HEK293 (cell line): ENCODE results near the gene FTO.

Experiments used
- CTCF ChIA-PET: fragments of 350-600 bp; formaldehyde crosslinking; extraction: SDS; loops from one replicate; lab custom pipeline; 2021; ENCODE audit warnings: antibody characterized with exemption; lab: Yijun Ruan, JAX
- POLR2A ChIA-PET: fragments of 300-600 bp; formaldehyde crosslinking; extraction: SDS; loops from one replicate; lab custom pipeline; 2020; ENCODE audit warnings: antibody characterized with exemption, inconsistent platforms; lab: Yijun Ruan, JAX
- H3K27ac ChIP-seq: fragments of 200-500 bp; sonication (Bioruptor generic); 2 replicates; pipeline ENCODE4 v1.5.1; 2014; ENCODE audit warnings: low read depth, low read length, control low read depth, inconsistent platforms; ENCODE audit errors: extremely low read depth
- H3K36me3 ChIP-seq, 2 experiments: fragments of 200-500 bp in 1 of 2; sonication (Bioruptor generic) in 1 of 2; 1 replicate in 1 of 2; 2 replicates in 1 of 2; pipeline ENCODE4 v1.5.1; 2014 to 2017; ENCODE audit warnings: inconsistent platforms in 2 of 2, low read length in 2 of 2; ENCODE audit not compliant: control insufficient read depth in 2 of 2, insufficient read depth in 1 of 2
- H3K4me1 ChIP-seq: fragments of 200-500 bp; sonication (Bioruptor generic); 2 replicates; pipeline ENCODE4 v1.5.1; 2014; ENCODE audit warnings: mild to moderate bottlenecking, low read length, inconsistent platforms; ENCODE audit not compliant: control insufficient read depth, insufficient read depth
- H3K4me3 ChIP-seq: 2 replicates; pipeline ENCODE4 v1.5.1; 2011; ENCODE audit warnings: low read depth, mild to moderate bottlenecking, control low read depth, low read length, moderate library complexity
- H3K9me3 ChIP-seq: fragments of 200-500 bp; sonication (Bioruptor generic); 2 replicates; pipeline ENCODE4 v1.5.1; 2014; ENCODE audit warnings: low read depth, low read length, inconsistent platforms; ENCODE audit not compliant: control insufficient read depth, insufficient read depth
- SCRT1 ChIP-seq: fragments of 450-650 bp; formaldehyde crosslinking; IDR thresholded peaks from 2 replicates; pipeline ENCODE4 v1.5.1; 2016; ENCODE audit warnings: missing biosample characterization, missing genetic modification characterization, borderline replicate concordance
- SP2 ChIP-seq: fragments of 450-650 bp; formaldehyde crosslinking; IDR thresholded peaks from 2 replicates; pipeline ENCODE4 v1.5.1; 2016; ENCODE audit warnings: missing biosample characterization, missing genetic modification characterization
- ZBTB1 ChIP-seq: fragments of 450-650 bp; formaldehyde crosslinking; IDR thresholded peaks from 2 replicates; pipeline ENCODE4 v1.5.1; 2016; ENCODE audit warnings: missing biosample characterization, missing genetic modification characterization
- ZBTB7A ChIP-seq: fragments of 450-650 bp; formaldehyde crosslinking; IDR thresholded peaks from 2 replicates; pipeline ENCODE4 v1.5.1; 2016; ENCODE audit warnings: low read depth, missing biosample characterization, missing genetic modification characterization
- ZNF10 ChIP-seq: fragments of 450-650 bp; formaldehyde crosslinking; IDR thresholded peaks from 2 replicates; pipeline ENCODE4 v1.5.1; 2017; ENCODE audit warnings: missing biosample characterization, missing genetic modification characterization
- ZNF404 ChIP-seq: fragments of 450-650 bp; formaldehyde crosslinking; IDR thresholded peaks from 2 replicates; pipeline ENCODE4 v1.5.1; 2017; ENCODE audit warnings: missing biosample characterization, missing genetic modification characterization
- ZNF596 ChIP-seq: fragments of 450-650 bp; IDR thresholded peaks from 2 replicates; pipeline ENCODE4 v1.5.0; 2018; ENCODE audit warnings: missing biosample characterization, mild to moderate bottlenecking, missing genetic modification characterization, moderate library complexity
- ZNF623 ChIP-seq: fragments of 450-650 bp; formaldehyde crosslinking; IDR thresholded peaks from 2 replicates; pipeline ENCODE4 v1.5.1; 2016; ENCODE audit warnings: missing biosample characterization, missing genetic modification characterization
- ZNF776 ChIP-seq: fragments of 450-650 bp; formaldehyde crosslinking; IDR thresholded peaks from 2 replicates; pipeline ENCODE4 v1.5.0; 2017; ENCODE audit warnings: missing biosample characterization, missing genetic modification characterization, borderline replicate concordance
- ZNF791 ChIP-seq: fragments of 450-650 bp; formaldehyde crosslinking; IDR thresholded peaks from 2 replicates; pipeline ENCODE4 v1.5.1; 2016; ENCODE audit warnings: missing biosample characterization, missing genetic modification characterization
- TF ChIP-seq, protein P1 (sequence below): fragments of 450-650 bp; formaldehyde crosslinking; IDR thresholded peaks from 2 replicates; pipeline ENCODE4 v1.5.1; 2017; ENCODE audit warnings: missing biosample characterization, missing genetic modification characterization
- TF ChIP-seq, protein P2 (sequence below): fragments of 450-650 bp; formaldehyde crosslinking; IDR thresholded peaks from 2 replicates; pipeline ENCODE4 v1.5.1; 2016; ENCODE audit warnings: missing biosample characterization, missing genetic modification characterization
- TF ChIP-seq, protein P3 (sequence below): fragments of 450-650 bp; formaldehyde crosslinking; IDR thresholded peaks from 2 replicates; pipeline ENCODE4 v1.5.1; 2016; ENCODE audit warnings: missing biosample characterization, missing genetic modification characterization
- TF ChIP-seq, protein P4 (sequence below): fragments of 450-650 bp; formaldehyde crosslinking; IDR thresholded peaks from 2 replicates; pipeline ENCODE4 v1.5.1; 2016; ENCODE audit warnings: missing biosample characterization, missing genetic modification characterization

FTO gene

DNA sequence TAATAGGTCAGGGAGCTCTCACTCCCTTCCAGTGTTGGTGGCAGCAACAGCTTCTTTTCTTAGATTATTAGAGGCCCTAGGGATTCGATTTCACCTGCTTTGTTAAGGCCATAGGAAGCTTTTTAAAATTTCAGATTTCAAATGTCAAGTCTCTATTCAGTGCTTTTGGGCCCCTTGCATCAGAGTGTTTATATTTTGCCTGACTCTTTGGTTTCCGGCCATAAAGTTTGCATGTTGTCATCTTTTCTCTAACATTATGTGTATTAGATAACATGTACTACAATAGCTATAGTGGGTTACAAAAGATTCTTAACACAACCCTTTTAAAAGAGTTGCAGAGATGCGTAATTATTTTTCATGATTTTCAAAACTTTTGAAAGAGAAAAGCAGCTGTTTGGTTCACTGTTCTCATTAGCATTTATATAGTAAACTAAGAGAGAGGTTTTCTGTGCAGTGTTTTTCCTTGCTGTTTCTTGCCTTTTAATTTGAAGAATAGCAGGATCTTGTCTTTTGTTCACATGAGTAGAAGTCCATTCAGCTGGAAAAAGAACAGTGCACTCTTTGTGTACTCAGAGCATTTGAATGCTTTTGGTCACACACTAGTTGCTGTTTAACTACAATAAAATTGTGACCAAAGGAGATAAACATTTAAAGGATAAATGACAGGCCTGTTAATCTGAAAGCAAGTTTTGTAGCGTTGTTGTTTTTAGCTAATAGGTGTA, 52.5 kb downstream of the FTO start (continued):
- TF ChIP-seq, protein P1, sequence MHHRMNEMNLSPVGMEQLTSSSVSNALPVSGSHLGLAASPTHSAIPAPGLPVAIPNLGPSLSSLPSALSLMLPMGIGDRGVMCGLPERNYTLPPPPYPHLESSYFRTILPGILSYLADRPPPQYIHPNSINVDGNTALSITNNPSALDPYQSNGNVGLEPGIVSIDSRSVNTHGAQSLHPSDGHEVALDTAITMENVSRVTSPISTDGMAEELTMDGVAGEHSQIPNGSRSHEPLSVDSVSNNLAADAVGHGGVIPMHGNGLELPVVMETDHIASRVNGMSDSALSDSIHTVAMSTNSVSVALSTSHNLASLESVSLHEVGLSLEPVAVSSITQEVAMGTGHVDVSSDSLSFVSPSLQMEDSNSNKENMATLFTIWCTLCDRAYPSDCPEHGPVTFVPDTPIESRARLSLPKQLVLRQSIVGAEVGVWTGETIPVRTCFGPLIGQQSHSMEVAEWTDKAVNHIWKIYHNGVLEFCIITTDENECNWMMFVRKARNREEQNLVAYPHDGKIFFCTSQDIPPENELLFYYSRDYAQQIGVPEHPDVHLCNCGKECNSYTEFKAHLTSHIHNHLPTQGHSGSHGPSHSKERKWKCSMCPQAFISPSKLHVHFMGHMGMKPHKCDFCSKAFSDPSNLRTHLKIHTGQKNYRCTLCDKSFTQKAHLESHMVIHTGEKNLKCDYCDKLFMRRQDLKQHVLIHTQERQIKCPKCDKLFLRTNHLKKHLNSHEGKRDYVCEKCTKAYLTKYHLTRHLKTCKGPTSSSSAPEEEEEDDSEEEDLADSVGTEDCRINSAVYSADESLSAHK = peak; percentile 44; the same call in 1 of the 2 replicates
- TF ChIP-seq, protein P2, sequence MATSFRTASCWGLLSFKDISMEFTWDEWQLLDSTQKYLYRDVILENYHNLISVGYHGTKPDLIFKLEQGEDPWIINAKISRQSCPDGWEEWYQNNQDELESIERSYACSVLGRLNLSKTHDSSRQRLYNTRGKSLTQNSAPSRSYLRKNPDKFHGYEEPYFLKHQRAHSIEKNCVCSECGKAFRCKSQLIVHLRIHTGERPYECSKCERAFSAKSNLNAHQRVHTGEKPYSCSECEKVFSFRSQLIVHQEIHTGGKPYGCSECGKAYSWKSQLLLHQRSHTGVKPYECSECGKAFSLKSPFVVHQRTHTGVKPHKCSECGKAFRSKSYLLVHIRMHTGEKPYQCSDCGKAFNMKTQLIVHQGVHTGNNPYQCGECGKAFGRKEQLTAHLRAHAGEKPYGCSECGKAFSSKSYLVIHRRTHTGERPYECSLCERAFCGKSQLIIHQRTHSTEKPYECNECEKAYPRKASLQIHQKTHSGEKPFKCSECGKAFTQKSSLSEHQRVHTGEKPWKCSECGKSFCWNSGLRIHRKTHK (tag by site-specific recombination) = no peak
- TF ChIP-seq ZNF776 (tag by site-specific recombination) (no peak), ZNF596 (tag by site-specific recombination) (peak; percentile 24), ZNF623 (tag by site-specific recombination) (no peak), SCRT1 (peak; percentile 81; the same call in 1 of the 2 replicates), ZNF791 (no peak)

DNA sequence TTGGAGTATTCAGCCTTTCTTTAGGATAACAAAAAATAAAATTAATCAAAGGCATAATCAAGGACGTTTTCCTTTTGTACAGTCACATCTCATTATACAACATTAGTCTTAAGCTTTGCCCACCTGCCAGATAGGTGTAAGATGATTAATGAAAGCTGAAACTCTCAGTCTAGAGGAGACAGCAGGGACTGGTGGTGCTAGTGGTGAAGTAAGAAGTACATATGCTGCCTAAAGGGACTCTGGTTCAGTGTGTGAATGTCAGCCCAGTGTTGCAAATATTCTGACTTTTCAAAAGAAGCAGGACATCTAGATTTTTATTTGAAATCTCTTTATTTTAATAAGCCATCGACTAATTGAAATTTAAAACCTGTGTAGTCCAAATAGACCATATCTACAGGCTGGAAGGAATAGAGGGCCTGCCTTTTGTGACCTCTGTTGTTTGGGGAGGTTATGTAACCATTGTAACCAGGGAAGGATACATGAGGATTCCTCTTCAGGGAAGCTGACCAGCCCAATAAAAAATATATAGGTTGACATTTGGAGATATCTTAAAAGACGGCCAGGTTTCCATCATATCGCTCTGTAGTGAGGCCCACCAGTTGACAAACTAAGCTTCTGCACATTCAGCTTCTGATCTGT, 54.1 kb downstream of the FTO start:
- POLR2A ChIA-PET = no interaction called here
- no peak overlapping the region for H3K27ac ChIP-seq

More for the DNA sequence above, 54.1 kb downstream of the FTO start:
- no peak overlapping the region for H3K4me3 ChIP-seq
- H3K4me1 ChIP-seq = peaks cover 37% of the 10 kb centered on the region
- TF ChIP-seq ZBTB7A (tag by site-specific recombination) (no peak), ZNF10 (tag by site-specific recombination) (no peak), SP2 (tag by site-specific recombination) (no peak), ZBTB1 (tag by site-specific recombination) (no peak), ZNF404 (no peak)
- TF ChIP-seq, protein P3, sequence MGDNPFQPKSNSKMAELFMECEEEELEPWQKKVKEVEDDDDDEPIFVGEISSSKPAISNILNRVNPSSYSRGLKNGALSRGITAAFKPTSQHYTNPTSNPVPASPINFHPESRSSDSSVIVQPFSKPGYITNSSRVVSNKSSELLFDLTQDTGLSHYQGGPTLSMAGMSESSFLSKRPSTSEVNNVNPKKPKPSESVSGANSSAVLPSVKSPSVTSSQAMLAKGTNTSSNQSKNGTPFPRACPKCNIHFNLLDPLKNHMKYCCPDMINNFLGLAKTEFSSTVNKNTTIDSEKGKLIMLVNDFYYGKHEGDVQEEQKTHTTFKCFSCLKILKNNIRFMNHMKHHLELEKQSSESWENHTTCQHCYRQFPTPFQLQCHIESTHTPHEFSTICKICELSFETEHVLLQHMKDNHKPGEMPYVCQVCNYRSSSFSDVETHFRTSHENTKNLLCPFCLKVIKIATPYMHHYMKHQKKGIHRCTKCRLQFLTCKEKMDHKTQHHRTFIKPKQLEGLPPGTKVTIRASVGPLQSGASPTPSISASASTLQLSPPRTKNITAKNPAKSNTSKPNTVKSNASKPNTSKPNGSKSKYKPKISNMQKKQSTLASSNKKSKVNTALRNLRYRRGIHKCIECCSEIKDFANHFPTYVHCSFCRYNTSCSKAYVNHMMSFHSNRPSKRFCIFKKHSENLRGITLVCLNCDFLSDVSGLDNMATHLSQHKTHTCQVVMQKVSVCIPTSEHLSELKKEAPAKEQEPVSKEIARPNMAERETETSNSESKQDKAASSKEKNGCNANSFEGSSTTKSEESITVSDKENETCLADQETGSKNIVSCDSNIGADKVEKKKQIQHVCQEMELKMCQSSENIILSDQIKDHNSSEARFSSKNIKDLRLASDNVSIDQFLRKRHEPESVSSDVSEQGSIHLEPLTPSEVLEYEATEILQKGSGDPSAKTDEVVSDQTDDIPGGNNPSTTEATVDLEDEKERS (tag by site-specific recombination) = no peak
- TF ChIP-seq, protein P4, sequence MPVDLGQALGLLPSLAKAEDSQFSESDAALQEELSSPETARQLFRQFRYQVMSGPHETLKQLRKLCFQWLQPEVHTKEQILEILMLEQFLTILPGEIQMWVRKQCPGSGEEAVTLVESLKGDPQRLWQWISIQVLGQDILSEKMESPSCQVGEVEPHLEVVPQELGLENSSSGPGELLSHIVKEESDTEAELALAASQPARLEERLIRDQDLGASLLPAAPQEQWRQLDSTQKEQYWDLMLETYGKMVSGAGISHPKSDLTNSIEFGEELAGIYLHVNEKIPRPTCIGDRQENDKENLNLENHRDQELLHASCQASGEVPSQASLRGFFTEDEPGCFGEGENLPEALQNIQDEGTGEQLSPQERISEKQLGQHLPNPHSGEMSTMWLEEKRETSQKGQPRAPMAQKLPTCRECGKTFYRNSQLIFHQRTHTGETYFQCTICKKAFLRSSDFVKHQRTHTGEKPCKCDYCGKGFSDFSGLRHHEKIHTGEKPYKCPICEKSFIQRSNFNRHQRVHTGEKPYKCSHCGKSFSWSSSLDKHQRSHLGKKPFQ (tag by site-specific recombination) = no peak
- CTCF ChIA-PET = interaction anchor here (7.2 kb wide), 1 partner anchor 14 kb away, joined by 63 read pairs; no protein-coding TSS in a partner anchor
- H3K9me3 ChIP-seq = no peaks in the 10 kb centered on the region
- H3K36me3 ChIP-seq = no peaks in the 10 kb centered on the region
